DOHH2 (cell line): ENCODE data around the gene SDR42E1.

Source experiments
- EZH2phosphoT487 ChIP-seq: fragments of 200-600 bp; sonication (generic); IDR thresholded peaks from 2 replicates; pipeline ENCODE4 v1.6.1; 2017; ENCODE audit warnings: borderline replicate concordance, mild to moderate bottlenecking, antibody characterized with exemption, low read length, moderate library complexity, mixed read lengths
- TF ChIP-seq, protein P1 (sequence below): fragments of 200-600 bp; sonication (generic); IDR thresholded peaks from one replicate; pipeline ENCODE4 v1.5.1; 2014; ENCODE audit warnings: antibody characterized with exemption, mild to moderate bottlenecking, low read depth, low read length; ENCODE audit not compliant: poor library complexity, severe bottlenecking

- TF ChIP-seq, protein P1, sequence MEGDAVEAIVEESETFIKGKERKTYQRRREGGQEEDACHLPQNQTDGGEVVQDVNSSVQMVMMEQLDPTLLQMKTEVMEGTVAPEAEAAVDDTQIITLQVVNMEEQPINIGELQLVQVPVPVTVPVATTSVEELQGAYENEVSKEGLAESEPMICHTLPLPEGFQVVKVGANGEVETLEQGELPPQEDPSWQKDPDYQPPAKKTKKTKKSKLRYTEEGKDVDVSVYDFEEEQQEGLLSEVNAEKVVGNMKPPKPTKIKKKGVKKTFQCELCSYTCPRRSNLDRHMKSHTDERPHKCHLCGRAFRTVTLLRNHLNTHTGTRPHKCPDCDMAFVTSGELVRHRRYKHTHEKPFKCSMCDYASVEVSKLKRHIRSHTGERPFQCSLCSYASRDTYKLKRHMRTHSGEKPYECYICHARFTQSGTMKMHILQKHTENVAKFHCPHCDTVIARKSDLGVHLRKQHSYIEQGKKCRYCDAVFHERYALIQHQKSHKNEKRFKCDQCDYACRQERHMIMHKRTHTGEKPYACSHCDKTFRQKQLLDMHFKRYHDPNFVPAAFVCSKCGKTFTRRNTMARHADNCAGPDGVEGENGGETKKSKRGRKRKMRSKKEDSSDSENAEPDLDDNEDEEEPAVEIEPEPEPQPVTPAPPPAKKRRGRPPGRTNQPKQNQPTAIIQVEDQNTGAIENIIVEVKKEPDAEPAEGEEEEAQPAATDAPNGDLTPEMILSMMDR, result no peak
- TF ChIP-seq EZH2phosphoT487, result no peak
These were observed 26.0 kb upstream of the SDR42E1 start for GRCh38 chr16:82037251-82037650.
